GM23338 (cell line): Measurements from ENCODE around the gene KCNJ10. TPM values are rescaled to one million over a fixed set of nuclear protein-coding genes. Genes with fewer than 3 reads are reported as not detected.

Experiments used
- CTCF ChIP-seq, 2 experiments: fragments of 200-600 bp in 1 of 2; sonication (generic) in 1 of 2; conservative IDR thresholded peaks; 2 replicates each; pipeline versions ENCODE4 v1.5.1 to v1.6.1; 2016 to 2017; ENCODE audit warnings: antibody characterized with exemption in 2 of 2, low read depth in 2 of 2, mild to moderate bottlenecking in 2 of 2, moderate library complexity in 1 of 2
- NANOG ChIP-seq: IDR thresholded peaks from 2 replicates; pipeline ENCODE4 v1.6.1; 2016; ENCODE audit warnings: antibody characterized with exemption, borderline replicate concordance
- REST ChIP-seq: IDR thresholded peaks from one replicate; pipeline ENCODE4 v1.6.1; 2018; ENCODE audit warnings: antibody characterized with exemption; ENCODE audit not compliant: unreplicated experiment
- ZNF462 ChIP-seq: fragments of 250-450 bp; sonication (Bioruptor Pico); IDR thresholded peaks from 2 replicates; pipeline ENCODE4 v1.5.0; 2020; ENCODE audit warnings: mild to moderate bottlenecking, moderate library complexity
- polyA plus RNA-seq: library from polyadenylated mRNA; unstranded; fragments of >200 nt; fragmentation: Nextera tagmentation; extraction: Ambion mirVana; gene quantifications from 2 replicates; pipeline ENCODE4 v1.2.1, GENCODE V29; 2016
- total RNA-seq: library from RNA; depleted of rRNA; stranded (reverse); fragments of >200 nt; shearing (Covaris generic); gene quantifications from 2 replicates; pipeline ENCODE4 v1.2.3, GENCODE V29; 2014

Gene KCNJ10
- total and polyA plus RNA-seq, 2 experiments from 2014 or later, result 1.4 to 2.8 TPM

GRCh38 chr1:160074865-160075264, 4.9 kb upstream of the KCNJ10 start (continued):
- no peak for TF ChIP-seq ZNF462
- no peak for TF ChIP-seq NANOG
- no peak for TF ChIP-seq REST
- TF ChIP-seq CTCF (conservative IDR thresholded peaks at IDR 0.05; ENCODE audit: low read depth in 2 of 2), result no peak
